ENCODE measurements around the gene PFDN2.

DNA sequence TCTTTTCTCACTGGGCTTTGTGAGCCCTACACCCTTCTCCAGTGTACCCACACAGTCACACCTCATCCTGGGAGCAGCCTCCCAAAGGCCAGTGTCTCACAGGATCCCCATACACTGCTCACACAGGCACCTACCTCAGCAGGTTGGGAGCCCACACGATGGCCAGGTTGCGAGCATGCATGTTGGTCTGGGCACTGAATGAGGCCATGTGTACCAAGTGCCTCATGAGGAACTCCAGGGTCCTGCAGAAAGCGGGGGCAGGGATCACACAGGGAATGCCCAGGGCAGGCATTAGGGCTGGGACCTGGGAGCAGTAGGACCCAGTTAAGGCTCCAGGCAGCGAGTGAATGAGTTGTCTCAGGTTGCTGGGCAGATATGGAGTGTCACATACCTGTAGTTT lies 63.6 kb downstream of the PFDN2 start:
- no peak for TF ChIP-seq CTCF (IDR thresholded peaks at IDR 0.05; ENCODE audit: low read depth, low read length)
- no peak for TF ChIP-seq EZH2phosphoT487 (IDR thresholded peaks at IDR 0.05; ENCODE audit: low read depth)
